Measurements from ENCODE around the gene TRIM5.
"Not testable (repeated sequence)": the region's sequence is repeated elsewhere in the genome, so short reads cannot be mapped to it uniquely, and the experiment has no call there.

TRIM5 gene

GRCh38 chr11:5684646-5685362 lies at the start of gene TRIM5:
Gene TRIM5 (minus strand): TSS chr11:5685074. CDS start chr11:5680177, 4,897 bp downstream.
- peak within 1 kb of the TSS; percentile 88 for H3K27ac ChIP-seq

DNA sequence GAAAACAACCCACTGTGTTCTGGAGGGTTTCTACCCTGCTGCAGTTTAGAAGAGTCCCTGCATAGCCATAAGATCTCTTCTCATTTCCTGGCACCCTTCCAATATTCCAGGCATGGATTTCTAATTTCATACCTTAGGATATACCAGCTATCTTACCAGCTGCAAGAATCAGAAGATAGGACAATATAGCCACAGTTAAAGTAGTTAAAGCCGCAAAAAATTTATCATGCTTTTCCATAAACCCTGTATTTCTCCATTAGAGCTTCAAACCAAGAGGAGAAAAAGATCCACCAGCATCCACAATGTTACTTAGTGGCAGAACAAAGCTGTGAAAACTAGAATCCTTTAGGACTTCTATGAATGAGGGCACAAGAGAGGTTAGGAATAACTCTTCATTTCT lies 42.8 kb upstream of the TRIM5 start:
- H3K27ac ChIP-seq = no peak overlapping the region
- TF ChIP-seq, protein P1, sequence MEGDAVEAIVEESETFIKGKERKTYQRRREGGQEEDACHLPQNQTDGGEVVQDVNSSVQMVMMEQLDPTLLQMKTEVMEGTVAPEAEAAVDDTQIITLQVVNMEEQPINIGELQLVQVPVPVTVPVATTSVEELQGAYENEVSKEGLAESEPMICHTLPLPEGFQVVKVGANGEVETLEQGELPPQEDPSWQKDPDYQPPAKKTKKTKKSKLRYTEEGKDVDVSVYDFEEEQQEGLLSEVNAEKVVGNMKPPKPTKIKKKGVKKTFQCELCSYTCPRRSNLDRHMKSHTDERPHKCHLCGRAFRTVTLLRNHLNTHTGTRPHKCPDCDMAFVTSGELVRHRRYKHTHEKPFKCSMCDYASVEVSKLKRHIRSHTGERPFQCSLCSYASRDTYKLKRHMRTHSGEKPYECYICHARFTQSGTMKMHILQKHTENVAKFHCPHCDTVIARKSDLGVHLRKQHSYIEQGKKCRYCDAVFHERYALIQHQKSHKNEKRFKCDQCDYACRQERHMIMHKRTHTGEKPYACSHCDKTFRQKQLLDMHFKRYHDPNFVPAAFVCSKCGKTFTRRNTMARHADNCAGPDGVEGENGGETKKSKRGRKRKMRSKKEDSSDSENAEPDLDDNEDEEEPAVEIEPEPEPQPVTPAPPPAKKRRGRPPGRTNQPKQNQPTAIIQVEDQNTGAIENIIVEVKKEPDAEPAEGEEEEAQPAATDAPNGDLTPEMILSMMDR (IDR thresholded peaks at IDR 0.05) = no peak
- no peak for TF ChIP-seq ZFX (IDR thresholded peaks at IDR 0.05; ENCODE audit: borderline replicate concordance)

More at GRCh38 chr11:5684646-5685362, at the start of gene TRIM5:
- no peak for TF ChIP-seq ZFX (IDR thresholded peaks at IDR 0.05; ENCODE audit: borderline replicate concordance)
- TF ChIP-seq, protein P1 (IDR thresholded peaks at IDR 0.05) = peak; percentile 78

GRCh38 chr11:5726351-5726750 lies 41.5 kb upstream of the TRIM5 start:
- TF ChIP-seq ZFX (IDR thresholded peaks at IDR 0.05; ENCODE audit: borderline replicate concordance) = no peak
- TF ChIP-seq, protein P1 (IDR thresholded peaks at IDR 0.05) = no peak
- no peak overlapping the region for H3K27ac ChIP-seq

DNA sequence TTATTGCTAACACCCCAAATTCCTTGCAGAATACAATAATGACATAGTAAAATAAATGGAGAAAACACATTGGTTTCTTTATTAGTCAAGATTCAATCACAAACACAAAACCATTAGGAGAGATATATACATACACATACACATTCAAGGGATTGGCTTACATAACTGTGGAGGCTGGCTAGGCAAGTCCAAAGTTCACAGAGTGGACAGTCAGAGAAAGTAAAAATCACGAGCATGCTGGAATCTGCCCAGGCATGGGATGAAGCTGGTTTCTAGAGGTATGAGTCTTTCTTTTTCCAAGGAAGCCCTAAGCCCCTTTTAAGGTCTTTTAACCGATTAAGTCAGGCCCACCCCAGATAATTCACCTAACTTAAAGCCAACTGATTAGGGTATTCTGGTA lies 37.7 kb upstream of the TRIM5 start:
- TF ChIP-seq, protein P1 (IDR thresholded peaks at IDR 0.05) = no peak
- no peak for TF ChIP-seq ZFX (IDR thresholded peaks at IDR 0.05; ENCODE audit: borderline replicate concordance)
- H3K27ac ChIP-seq = no peak overlapping the region

- TF ChIP-seq, protein P1 (IDR thresholded peaks at IDR 0.05) = no peak
- TF ChIP-seq ZFX (IDR thresholded peaks at IDR 0.05; ENCODE audit: borderline replicate concordance) = no peak
- no peak overlapping the region for H3K27ac ChIP-seq
These were observed 35.0 kb upstream of the TRIM5 start for GRCh38 chr11:5719703-5720495.

DNA sequence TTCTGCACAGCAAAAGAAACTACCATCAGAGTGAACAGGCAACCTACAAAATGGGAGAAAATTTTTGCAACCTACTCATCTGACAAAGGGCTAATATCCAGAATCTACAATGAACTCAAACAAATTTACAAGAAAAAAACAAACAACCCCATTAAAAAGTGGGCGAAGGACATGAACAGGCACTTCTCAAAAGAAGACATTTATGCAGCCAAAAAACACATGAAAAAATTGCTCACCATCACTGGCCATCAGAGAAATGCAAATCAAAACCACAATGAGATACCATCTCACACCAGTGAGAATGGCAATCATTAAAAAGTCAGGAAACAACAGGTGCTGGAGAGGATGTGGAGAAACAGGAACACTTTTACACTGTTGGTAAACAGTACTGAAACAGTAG lies 31.6 kb upstream of the TRIM5 start:
- not testable (repeated sequence) for H3K27ac ChIP-seq

DNA sequence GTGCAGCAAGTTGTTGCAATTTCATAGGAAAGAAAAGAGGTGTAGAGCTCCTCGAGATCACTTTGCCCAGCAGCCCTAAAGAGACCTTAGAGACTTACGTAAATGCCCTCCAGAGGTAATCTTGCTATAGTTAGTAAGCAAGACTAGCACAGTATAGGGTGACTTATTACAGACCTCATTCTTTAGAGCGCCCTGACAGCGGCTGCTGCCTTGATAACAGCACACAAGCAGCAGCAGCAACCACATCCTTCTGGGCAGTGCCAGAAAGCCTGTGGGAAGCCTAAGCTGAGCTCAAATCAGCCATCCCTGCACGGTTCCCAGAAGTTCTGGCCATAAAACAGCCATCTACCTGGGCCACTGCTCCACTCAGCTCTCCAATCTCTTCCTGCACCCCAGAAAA lies 28.8 kb upstream of the TRIM5 start:
- TF ChIP-seq ZFX (IDR thresholded peaks at IDR 0.05; ENCODE audit: borderline replicate concordance) = no peak
- TF ChIP-seq, protein P1 (IDR thresholded peaks at IDR 0.05) = no peak
- no peak overlapping the region for H3K27ac ChIP-seq

All from 22Rv1 (cell line).